Adrenal gland (tissue), 5 donors: ENCODE data around the gene LLGL1.

ENCODE experiments used
- POLR2A ChIP-seq, 2 donors: fragments of 450-650 bp; IDR thresholded peaks; one replicate each; pipeline ENCODE4 v1.6.1; 2017; ENCODE audit warnings: antibody characterized with exemption in 2 of 2, mild to moderate bottlenecking in 2 of 2, moderate library complexity in 1 of 2
- TF ChIP-seq, protein P1 (sequence below), 6 experiments: fragments of 450-650 bp in 4 of 6; fragments of 200-600 bp in 2 of 6; sonication (generic) in 1 of 6; IDR thresholded peaks; 1 replicate in 5 of 6; 2 replicates in 1 of 6; pipeline versions ENCODE4 v1.5.1 to v1.8.0; 2016 to 2021; ENCODE audit warnings: antibody characterized with exemption in 6 of 6, mild to moderate bottlenecking in 2 of 6, moderate library complexity in 1 of 6
- donor health status: DM: no; HTN: no; CAD: no.

DNA sequence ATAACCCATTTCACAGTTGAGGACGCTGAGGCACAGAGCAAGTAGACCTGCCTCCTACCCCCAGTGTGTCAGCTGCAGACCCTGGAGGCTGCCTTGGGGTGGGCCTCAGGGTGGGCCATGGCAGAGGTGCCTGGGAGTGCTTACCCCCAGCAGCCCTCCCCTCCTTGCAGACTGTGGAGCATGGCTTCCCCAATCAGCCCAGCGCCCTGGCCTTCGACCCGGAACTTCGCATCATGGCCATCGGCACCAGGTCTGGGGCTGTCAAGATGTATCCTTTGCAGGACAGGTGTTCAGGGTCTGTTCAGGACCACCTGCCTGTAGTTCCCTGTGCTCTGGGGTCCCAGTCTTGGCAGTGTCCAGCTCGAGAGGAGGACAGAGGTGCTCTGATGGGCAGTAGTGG is 4.3 kb downstream of the LLGL1 start:
- TF ChIP-seq, protein P1, sequence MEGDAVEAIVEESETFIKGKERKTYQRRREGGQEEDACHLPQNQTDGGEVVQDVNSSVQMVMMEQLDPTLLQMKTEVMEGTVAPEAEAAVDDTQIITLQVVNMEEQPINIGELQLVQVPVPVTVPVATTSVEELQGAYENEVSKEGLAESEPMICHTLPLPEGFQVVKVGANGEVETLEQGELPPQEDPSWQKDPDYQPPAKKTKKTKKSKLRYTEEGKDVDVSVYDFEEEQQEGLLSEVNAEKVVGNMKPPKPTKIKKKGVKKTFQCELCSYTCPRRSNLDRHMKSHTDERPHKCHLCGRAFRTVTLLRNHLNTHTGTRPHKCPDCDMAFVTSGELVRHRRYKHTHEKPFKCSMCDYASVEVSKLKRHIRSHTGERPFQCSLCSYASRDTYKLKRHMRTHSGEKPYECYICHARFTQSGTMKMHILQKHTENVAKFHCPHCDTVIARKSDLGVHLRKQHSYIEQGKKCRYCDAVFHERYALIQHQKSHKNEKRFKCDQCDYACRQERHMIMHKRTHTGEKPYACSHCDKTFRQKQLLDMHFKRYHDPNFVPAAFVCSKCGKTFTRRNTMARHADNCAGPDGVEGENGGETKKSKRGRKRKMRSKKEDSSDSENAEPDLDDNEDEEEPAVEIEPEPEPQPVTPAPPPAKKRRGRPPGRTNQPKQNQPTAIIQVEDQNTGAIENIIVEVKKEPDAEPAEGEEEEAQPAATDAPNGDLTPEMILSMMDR (IDR thresholded peaks at IDR 0.05) = no peak
- no peak for TF ChIP-seq POLR2A (IDR thresholded peaks at IDR 0.05)
